Smooth muscle cell (in vitro differentiated cells): ENCODE results near the gene KAT2A. TPM values are rescaled to one million over a fixed set of nuclear protein-coding genes. Genes with fewer than 3 reads are reported as not detected.
"Not testable (repeated sequence)": the region's sequence is repeated elsewhere in the genome, so short reads cannot be mapped to it uniquely, and the experiment has no call there.

Experiments used
- DNase-seq: peaks from one replicate; lab custom pipeline; 2025; ENCODE audit not compliant: unreplicated experiment; lab: John Stamatoyannopoulos, UW
- H2AFZ ChIP-seq: fragments of 200-600 bp; sonication (generic); 2 replicates; pipeline ENCODE4 v1.6.0; 2016; ENCODE audit warnings: antibody characterized with exemption, low read depth, mild to moderate bottlenecking
- H3F3A ChIP-seq: fragments of 200-600 bp; sonication (generic); 2 replicates; pipeline ENCODE4 v1.6.0; 2017; ENCODE audit warnings: antibody characterized with exemption, low read depth
- H3K27ac ChIP-seq: fragments of 200-600 bp; sonication (generic); 2 replicates; pipeline ENCODE4 v1.5.1; 2016; ENCODE audit warnings: low read depth, mild to moderate bottlenecking
- H3K27me3 ChIP-seq: fragments of 200-600 bp; sonication (generic); 2 replicates; pipeline ENCODE4 v1.6.1; 2016; ENCODE audit warnings: low read depth, mild to moderate bottlenecking
- H3K36me3 ChIP-seq: fragments of 200-600 bp; sonication (generic); 2 replicates; pipeline ENCODE4 v1.5.1; 2016; ENCODE audit warnings: low read depth
- H3K4me1 ChIP-seq: fragments of 200-600 bp; sonication (generic); 2 replicates; pipeline ENCODE4 v1.5.1; 2016; ENCODE audit warnings: low read depth
- H3K4me2 ChIP-seq: fragments of 200-600 bp; sonication (generic); 2 replicates; pipeline ENCODE4 v1.6.0; 2016; ENCODE audit warnings: mild to moderate bottlenecking
- H3K4me3 ChIP-seq: fragments of 200-600 bp; sonication (generic); 2 replicates; pipeline ENCODE4 v1.5.1; 2016; ENCODE audit warnings: mild to moderate bottlenecking
- H3K79me2 ChIP-seq: fragments of 200-600 bp; sonication (generic); 2 replicates; pipeline ENCODE4 v1.6.0; 2016; ENCODE audit warnings: low read depth, mild to moderate bottlenecking
- H3K9ac ChIP-seq: fragments of 200-600 bp; sonication (generic); 2 replicates; pipeline ENCODE4 v1.6.0; 2016; ENCODE audit warnings: low read depth
- H3K9me3 ChIP-seq: fragments of 200-600 bp; sonication (generic); replicated peaks from 2 replicates; pipeline ENCODE4 v1.5.1; 2016; ENCODE audit warnings: low read depth
- H4K20me1 ChIP-seq: fragments of 200-600 bp; sonication (generic); 2 replicates; pipeline ENCODE4 v1.6.0; 2016; ENCODE audit warnings: low read depth
- WGBS: methylation state at CpG from one replicate; pipeline ENCODE4 v1.1.7; 2016; ENCODE audit warnings: low lambda C conversion rate; 5-methylcytosine and 5-hydroxymethylcytosine counted together
- polyA plus RNA-seq: library from polyadenylated mRNA; unstranded; fragments of >200 nt; fragmentation: Nextera tagmentation; extraction: Ambion mirVana; gene quantifications from 2 replicates; pipeline ENCODE4 v1.2.1, GENCODE V29; 2016
- total RNA-seq: library from RNA; depleted of rRNA; stranded (reverse); fragments of >200 nt; gene quantifications from 2 replicates; pipeline ENCODE4 v1.2.3, GENCODE V29; 2014
- TF ChIP-seq, protein P1 (sequence below): fragments of 200-600 bp; sonication (generic); IDR thresholded peaks from 2 replicates; pipeline ENCODE4 v1.5.1; 2017; ENCODE audit warnings: borderline replicate concordance, mild to moderate bottlenecking, antibody characterized with exemption; ENCODE audit not compliant: insufficient read depth, poor library complexity, severe bottlenecking

Gene KAT2A
- total and polyA plus RNA-seq, 2 experiments from 2014 or later = 17.1 to 25.3 TPM

DNA sequence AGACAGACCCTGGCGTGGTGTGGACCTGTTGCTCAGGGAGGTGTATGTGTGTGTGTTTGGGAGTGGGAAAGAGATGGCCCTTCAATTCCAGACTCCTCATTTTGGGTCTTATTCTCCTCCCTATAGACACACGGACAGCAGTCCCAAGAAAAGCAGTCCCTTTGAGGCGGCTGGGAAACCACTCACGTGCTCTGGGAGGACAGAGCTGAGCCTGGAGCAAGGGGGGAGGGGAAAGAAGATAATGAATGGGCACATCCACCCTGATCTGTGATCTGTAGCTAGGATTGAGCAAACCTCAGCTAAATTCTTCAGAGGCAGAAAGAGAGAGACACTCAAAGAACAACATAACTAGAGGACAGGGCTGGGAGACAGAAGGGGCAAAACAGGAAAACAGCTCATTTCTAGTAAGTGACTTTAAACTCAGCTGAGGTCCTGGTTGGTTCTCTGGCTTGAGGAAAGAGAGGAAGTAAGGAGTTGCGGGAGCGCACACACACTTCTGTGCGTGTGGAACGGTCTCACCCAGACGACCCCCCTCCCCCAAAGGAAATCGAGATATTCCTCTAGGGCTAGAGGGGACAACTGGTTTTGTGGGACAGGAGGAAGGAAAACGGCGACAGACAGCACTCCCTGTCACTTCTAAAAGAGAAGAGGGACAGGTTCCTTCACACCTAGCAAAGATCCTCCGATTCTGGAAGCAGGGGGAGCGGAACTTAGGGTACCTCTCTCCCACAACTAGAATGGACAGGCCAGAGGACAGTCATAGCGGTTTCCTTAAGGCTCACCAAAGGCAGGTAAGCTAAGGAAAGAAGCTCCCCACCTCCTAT, 33.0 kb upstream of the KAT2A start:
- WGBS = 4% methylated on average over 15 of the region's 15 CpGs
- H3K4me3 ChIP-seq = peak overlapping the region; percentile 86
- DNase-seq = no peak
- TF ChIP-seq, protein P1, sequence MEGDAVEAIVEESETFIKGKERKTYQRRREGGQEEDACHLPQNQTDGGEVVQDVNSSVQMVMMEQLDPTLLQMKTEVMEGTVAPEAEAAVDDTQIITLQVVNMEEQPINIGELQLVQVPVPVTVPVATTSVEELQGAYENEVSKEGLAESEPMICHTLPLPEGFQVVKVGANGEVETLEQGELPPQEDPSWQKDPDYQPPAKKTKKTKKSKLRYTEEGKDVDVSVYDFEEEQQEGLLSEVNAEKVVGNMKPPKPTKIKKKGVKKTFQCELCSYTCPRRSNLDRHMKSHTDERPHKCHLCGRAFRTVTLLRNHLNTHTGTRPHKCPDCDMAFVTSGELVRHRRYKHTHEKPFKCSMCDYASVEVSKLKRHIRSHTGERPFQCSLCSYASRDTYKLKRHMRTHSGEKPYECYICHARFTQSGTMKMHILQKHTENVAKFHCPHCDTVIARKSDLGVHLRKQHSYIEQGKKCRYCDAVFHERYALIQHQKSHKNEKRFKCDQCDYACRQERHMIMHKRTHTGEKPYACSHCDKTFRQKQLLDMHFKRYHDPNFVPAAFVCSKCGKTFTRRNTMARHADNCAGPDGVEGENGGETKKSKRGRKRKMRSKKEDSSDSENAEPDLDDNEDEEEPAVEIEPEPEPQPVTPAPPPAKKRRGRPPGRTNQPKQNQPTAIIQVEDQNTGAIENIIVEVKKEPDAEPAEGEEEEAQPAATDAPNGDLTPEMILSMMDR = no peak
- H3K27ac ChIP-seq = peak overlapping the region; percentile 74
- no peaks in the 10 kb centered on the region for H3K36me3 ChIP-seq
- H3K4me1 ChIP-seq = peaks cover 6% of the 10 kb centered on the region
- no peaks in the 10 kb centered on the region for H3F3A ChIP-seq
- H3K9me3 ChIP-seq = no peaks in the 10 kb centered on the region
- H3K79me2 ChIP-seq = peaks cover 56% of the 10 kb centered on the region
- peak overlapping the region; percentile 26 for H2AFZ ChIP-seq
- H4K20me1 ChIP-seq = peaks cover 49% of the 10 kb centered on the region
- no peaks in the 10 kb centered on the region for H3K27me3 ChIP-seq
- peak overlapping the region; percentile 96 for H3K9ac ChIP-seq
- peak overlapping the region; percentile 93 for H3K4me2 ChIP-seq

DNA sequence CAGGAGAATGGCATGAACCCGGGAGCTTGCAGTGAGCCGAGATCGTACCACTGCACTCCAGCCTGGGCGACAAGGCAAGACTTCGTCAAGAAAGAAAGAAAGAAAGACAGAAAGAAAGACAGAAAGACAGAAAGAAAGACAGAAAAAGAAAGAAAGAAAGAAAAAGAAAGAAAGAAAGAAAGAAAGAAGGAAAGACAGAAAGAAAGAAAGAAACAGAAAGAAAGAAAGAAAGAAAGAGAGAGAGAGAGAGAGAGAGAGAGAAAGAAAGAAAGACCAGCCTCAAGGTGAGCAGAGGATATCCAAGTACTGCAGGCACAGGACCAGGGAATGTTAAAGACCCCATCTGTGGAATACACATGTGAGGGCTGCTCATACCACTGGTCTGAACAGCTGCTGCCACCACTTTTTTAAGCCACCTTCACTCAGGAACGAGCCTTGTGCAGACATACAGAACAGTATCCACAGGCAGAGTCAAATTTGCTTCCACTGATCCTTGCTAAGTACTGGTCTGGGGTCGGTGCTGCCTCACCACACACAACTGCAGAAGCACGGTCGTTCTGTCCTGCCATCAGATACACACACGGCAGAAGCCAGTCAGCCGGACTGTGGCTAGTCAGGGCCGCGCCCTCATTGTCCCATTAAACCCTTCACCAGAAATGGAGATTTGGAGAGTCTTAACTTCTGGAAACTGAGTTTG, 25.9 kb upstream of the KAT2A start:
- peaks cover 98% of the 10 kb centered on the region for H4K20me1 ChIP-seq
- no peak for DNase-seq

DNA sequence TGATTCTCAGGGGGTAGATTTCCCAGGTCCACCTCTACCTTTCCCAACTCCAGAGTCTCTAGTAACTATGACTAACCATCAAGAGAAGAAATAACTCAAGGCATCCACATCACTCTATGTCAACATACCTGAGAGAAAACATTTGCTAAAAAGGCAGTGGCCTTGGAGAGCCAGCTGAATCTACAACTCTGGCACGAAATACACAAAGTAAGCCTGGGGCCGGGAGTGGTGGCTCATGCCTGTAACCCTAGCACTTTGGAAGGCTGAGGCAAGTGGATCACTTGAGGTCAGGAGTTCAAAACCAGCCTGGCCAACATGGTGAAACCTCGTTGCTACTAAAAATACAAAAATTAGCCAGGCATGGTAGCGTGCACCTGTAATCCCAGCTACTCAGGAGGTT, 22.0 kb upstream of the KAT2A start:
- not testable (repeated sequence) for H3K4me2 ChIP-seq, H2AFZ ChIP-seq, H3K36me3 ChIP-seq, DNase-seq, H3K9me3 ChIP-seq, H3K4me3 ChIP-seq, H3K27me3 ChIP-seq, H3K9ac ChIP-seq, H3K4me1 ChIP-seq
- Histone ChIP-seq H3K79me2 (peaks cover 83% of the 10 kb centered on the region), H3K27ac (peak overlapping the region; percentile 77), H4K20me1 (peaks cover 97% of the 10 kb centered on the region), H3F3A (peaks cover 16% of the 10 kb centered on the region)
- 92% methylated on average over 4 of the region's 4 CpGs for WGBS

More for the DNA sequence above, 25.9 kb upstream of the KAT2A start:
- Histone ChIP-seq H3K4me2 (no peak overlapping the region), H3K27ac (no peak overlapping the region), H3K4me3 (no peak overlapping the region), H3K9ac (no peak overlapping the region), H3K79me2 (peaks cover 86% of the 10 kb centered on the region), H3K9me3 (no peaks in the 10 kb centered on the region), H3K4me1 (no peaks in the 10 kb centered on the region), H3K27me3 (no peaks in the 10 kb centered on the region), H3K36me3 (no peaks in the 10 kb centered on the region), H3F3A (peaks cover 10% of the 10 kb centered on the region), H2AFZ (no peak overlapping the region)
- WGBS = 92% methylated on average over 13 of the region's 13 CpGs
- TF ChIP-seq, protein P1 = no peak

DNA sequence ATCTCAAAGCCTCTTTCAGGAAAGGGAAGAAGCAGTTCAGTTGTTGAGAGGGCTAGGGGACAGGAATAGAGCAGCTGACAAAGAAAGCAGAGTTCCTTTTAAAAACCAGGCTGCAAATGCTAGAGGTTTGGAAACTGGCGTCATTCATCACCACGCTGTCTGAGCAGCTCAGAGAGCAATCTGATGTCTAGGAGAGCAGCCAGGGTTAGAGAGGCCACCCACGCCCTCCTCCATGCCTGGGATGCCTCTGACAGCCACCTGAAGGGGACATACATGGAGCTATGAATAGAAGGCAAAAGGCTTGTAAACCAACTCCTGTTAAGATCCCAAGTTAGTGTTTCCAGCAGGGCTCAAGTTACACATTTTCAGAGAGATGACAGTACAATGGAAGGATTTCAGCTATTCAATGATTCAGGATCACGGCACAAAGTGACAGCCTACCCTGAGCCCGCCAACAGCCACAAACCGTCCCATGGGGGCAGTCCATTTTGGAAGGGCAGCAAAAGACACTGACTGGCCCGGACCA, 21.3 kb upstream of the KAT2A start:
- no peak overlapping the region for H2AFZ ChIP-seq
- H3K27me3 ChIP-seq = no peaks in the 10 kb centered on the region
- H3K27ac ChIP-seq = peak overlapping the region; percentile 77
- H4K20me1 ChIP-seq = peaks cover 97% of the 10 kb centered on the region
- H3K79me2 ChIP-seq = peaks cover 84% of the 10 kb centered on the region
- WGBS = 57% methylated on average over 7 of the region's 7 CpGs
- H3K36me3 ChIP-seq = no peaks in the 10 kb centered on the region
- H3K4me3 ChIP-seq = no peak overlapping the region
- no peak overlapping the region for H3K9ac ChIP-seq
- TF ChIP-seq, protein P1 = no peak
- H3K4me2 ChIP-seq = peak overlapping the region; percentile 42
- H3K9me3 ChIP-seq = no peaks in the 10 kb centered on the region
- H3K4me1 ChIP-seq = no peaks in the 10 kb centered on the region
- peaks cover 14% of the 10 kb centered on the region for H3F3A ChIP-seq
- DNase-seq = no peak
